ENCODE data around the gene GCH1. TPM values are rescaled to one million over a fixed set of nuclear protein-coding genes. Genes with fewer than 3 reads are reported as not detected.
"Not testable (repeated sequence)": the region's sequence is repeated elsewhere in the genome, so short reads cannot be mapped to it uniquely, and the experiment has no call there.

The GCH1 gene
- total and polyA plus RNA-seq, 4 donors: 1.3 to 10.4 (median 6.7) TPM

DNA sequence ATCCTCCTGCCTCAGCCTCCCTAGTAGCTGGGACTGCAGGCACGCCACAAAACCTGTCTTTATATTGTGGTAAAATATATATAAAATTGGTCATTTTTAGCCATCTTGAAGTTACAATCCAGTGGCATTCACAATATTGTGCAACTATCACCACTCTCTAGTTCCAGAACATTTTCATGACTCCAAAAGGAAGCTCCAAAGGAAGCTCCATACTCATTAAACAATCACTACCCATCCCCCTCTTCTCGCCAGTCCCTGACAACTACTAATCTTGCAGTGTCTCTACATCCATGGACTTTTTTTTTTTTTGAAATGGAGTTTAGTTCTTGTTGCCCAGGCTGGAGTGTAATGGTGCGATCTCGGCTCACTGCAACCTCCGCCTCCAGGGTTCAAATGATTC is 3.1 kb downstream of the GCH1 start:
- DNase-seq (no peak), ATAC-seq (ENCODE audit: low FRiP score) (no peak)
- peaks cover 0 to 2% of the 10 kb centered on the region in 2 donors for H3K27me3 ChIP-seq (ENCODE audit: control insufficient read depth in 1 of 2, insufficient read depth in 2 of 2, low read length in 1 of 2)
- H3K4me3 ChIP-seq (ENCODE audit: low read length in 2 of 2): no peak overlapping the region
- no peaks in the 10 kb centered on the region for H3K9me3 ChIP-seq (ENCODE audit: control insufficient read depth, low read length)
- H3K4me1 ChIP-seq (ENCODE audit: control insufficient read depth in 1 of 2, insufficient read depth in 2 of 2, low read length in 2 of 2): no peaks in the 10 kb centered on the region
- intact Hi-C loops (cut with DNase I): loop anchor here (10.0 kb wide), 1 partner anchor 335 kb away; the partner anchor contains the start of gene SAMD4A (in 2 of the 2)
- H3K27ac ChIP-seq (ENCODE audit: low read depth in 1 of 2, low read length in 2 of 2): no peak overlapping the region
- no peaks in the 10 kb centered on the region for H3K36me3 ChIP-seq (ENCODE audit: control insufficient read depth in 1 of 2, insufficient read depth in 2 of 2, low read length in 1 of 2)
- WGBS, 2 donors: 98 to 99% methylated on average over 5 of the region's 5 CpGs

- ATAC-seq (ENCODE audit: low FRiP score); DNase-seq; H3K4me3 ChIP-seq (ENCODE audit: low read length in 2 of 2); H3K27ac ChIP-seq (ENCODE audit: low read depth in 1 of 2, low read length in 2 of 2); H3K4me1 ChIP-seq (ENCODE audit: control insufficient read depth in 1 of 2, insufficient read depth in 2 of 2, low read length in 2 of 2); H3K9me3 ChIP-seq (ENCODE audit: control insufficient read depth, low read length); H3K27me3 ChIP-seq (ENCODE audit: control insufficient read depth in 1 of 2, insufficient read depth in 2 of 2, low read length in 1 of 2); H3K36me3 ChIP-seq (ENCODE audit: control insufficient read depth in 1 of 2, insufficient read depth in 2 of 2, low read length in 1 of 2): not testable (repeated sequence)
- 96 to 97% methylated on average over 5 of the region's 5 CpGs for WGBS, 2 donors
- intact Hi-C loops (cut with DNase I): loop anchor here (10.0 kb wide), 1 partner anchor 333 kb away; the partner anchor contains the start of gene SAMD4A (in 2 of the 2)
Measured at GRCh38 chr14:54897809-54898555, 4.6 kb downstream of the GCH1 start.

- H3K9me3 ChIP-seq (ENCODE audit: control insufficient read depth, low read length): no peaks in the 10 kb centered on the region
- intact Hi-C loops (cut with DNase I): loop anchor here (10.0 kb wide), 1 partner anchor 331 kb away; the partner anchor contains the start of gene SAMD4A (in 2 of the 2)
- DNase-seq: no peak
- no peak for ATAC-seq (ENCODE audit: low FRiP score)
- H3K27ac ChIP-seq (ENCODE audit: low read depth in 1 of 2, low read length in 2 of 2): no peak overlapping the region
- H3K4me1 ChIP-seq (ENCODE audit: control insufficient read depth in 1 of 2, insufficient read depth in 2 of 2, low read length in 2 of 2): no peaks in the 10 kb centered on the region
- WGBS, 2 donors: 71 to 79% methylated on average over 4 of the region's 4 CpGs
- no peaks in the 10 kb centered on the region for H3K36me3 ChIP-seq (ENCODE audit: control insufficient read depth in 1 of 2, insufficient read depth in 2 of 2, low read length in 1 of 2)
- no peak overlapping the region for H3K4me3 ChIP-seq (ENCODE audit: low read length in 2 of 2)
- no peaks in the 10 kb centered on the region for H3K27me3 ChIP-seq (ENCODE audit: control insufficient read depth in 1 of 2, insufficient read depth in 2 of 2, low read length in 1 of 2)
Measured at GRCh38 chr14:54895683-54896082, 6.9 kb downstream of the GCH1 start.

DNA sequence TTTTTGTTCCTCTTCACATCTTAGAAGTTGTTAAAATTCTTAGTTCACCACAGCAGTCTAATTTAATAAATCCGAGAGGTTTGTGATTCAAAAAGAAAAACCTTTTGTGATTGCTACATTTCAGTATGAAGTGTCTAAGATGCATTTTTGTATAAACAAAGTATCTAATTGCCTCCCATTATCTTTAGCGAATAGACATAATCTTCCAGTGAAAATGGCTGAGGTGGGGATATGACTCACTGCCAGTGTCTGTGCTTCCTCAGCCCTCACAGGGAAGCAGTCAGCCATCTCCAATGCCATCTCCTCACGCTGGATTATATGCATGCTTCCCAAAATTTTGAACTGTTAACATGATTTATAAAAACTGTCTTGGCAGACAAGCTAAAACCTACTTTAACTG is 7.6 kb downstream of the GCH1 start:
- 74 to 80% methylated on average over 3 of the region's 3 CpGs for WGBS, 2 donors
- no peak for ATAC-seq (ENCODE audit: low FRiP score)

DNA sequence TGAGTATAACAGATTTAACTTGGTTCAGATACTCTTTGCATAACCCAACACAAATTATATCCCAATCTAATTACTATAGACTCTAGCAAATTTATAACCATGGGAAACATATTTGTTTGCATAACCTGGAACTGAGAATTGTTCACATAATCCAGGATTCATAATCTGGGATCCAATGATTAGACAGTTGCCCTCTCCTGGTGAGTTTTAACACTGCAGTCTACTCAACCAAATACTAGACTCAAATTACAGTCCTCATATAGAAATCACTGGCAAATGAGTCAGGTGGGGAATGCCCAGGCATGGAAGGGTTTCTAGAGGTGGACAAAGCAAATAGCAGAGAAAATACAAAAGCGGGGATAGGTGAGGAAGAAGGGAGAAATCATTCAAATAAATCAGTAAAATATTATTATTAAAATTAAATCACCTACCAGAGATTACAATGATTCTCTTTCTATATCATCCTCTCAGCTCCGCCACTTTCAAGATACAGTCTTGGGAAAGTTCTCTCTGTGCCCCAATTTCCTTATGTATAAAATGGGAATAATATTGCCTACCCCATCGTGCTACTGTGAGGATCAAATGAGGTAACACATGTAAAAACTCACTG is 9.4 kb downstream of the GCH1 start:
- no peak overlapping the region for H3K4me3 ChIP-seq (ENCODE audit: low read length in 2 of 2)
- intact Hi-C loops (cut with DNase I): loop anchor here (10.0 kb wide), 1 partner anchor 328 kb away; the partner anchor contains the start of gene SAMD4A (in 2 of the 2)
- H3K27me3 ChIP-seq (ENCODE audit: control insufficient read depth in 1 of 2, insufficient read depth in 2 of 2, low read length in 1 of 2): no peaks in the 10 kb centered on the region
- DNase-seq (no peak), ATAC-seq (ENCODE audit: low FRiP score) (no peak)
- H3K9me3 ChIP-seq (ENCODE audit: control insufficient read depth, low read length): no peaks in the 10 kb centered on the region
- no peak overlapping the region for H3K27ac ChIP-seq (ENCODE audit: low read depth in 1 of 2, low read length in 2 of 2)
- 68 to 70% methylated on average over 3 of the region's 3 CpGs for WGBS, 2 donors
- H3K4me1 ChIP-seq (ENCODE audit: control insufficient read depth in 1 of 2, insufficient read depth in 2 of 2, low read length in 2 of 2): no peaks in the 10 kb centered on the region
- H3K36me3 ChIP-seq (ENCODE audit: control insufficient read depth in 1 of 2, insufficient read depth in 2 of 2, low read length in 1 of 2): no peaks in the 10 kb centered on the region

More for the DNA sequence above, 7.6 kb downstream of the GCH1 start:
- Histone ChIP-seq H3K4me3 (ENCODE audit: low read length in 2 of 2) (no peak overlapping the region), H3K4me1 (ENCODE audit: control insufficient read depth in 1 of 2, insufficient read depth in 2 of 2, low read length in 2 of 2) (no peaks in the 10 kb centered on the region), H3K36me3 (ENCODE audit: control insufficient read depth in 1 of 2, insufficient read depth in 2 of 2, low read length in 1 of 2) (no peaks in the 10 kb centered on the region), H3K27me3 (ENCODE audit: control insufficient read depth in 1 of 2, insufficient read depth in 2 of 2, low read length in 1 of 2) (no peaks in the 10 kb centered on the region), H3K9me3 (ENCODE audit: control insufficient read depth, low read length) (no peaks in the 10 kb centered on the region), H3K27ac (ENCODE audit: low read depth in 1 of 2, low read length in 2 of 2) (no peak overlapping the region)
- DNase-seq: no peak
- intact Hi-C loops (cut with DNase I): loop anchor here (10.0 kb wide), 1 partner anchor 330 kb away; the partner anchor contains the start of gene SAMD4A (in 2 of the 2)

- WGBS, 2 donors: 87 to 91% methylated on average over 10 of the region's 10 CpGs
- no peak for ATAC-seq (ENCODE audit: low FRiP score)
- intact Hi-C loops (cut with DNase I): loop anchor here (10.0 kb wide), 1 partner anchor 327 kb away; the partner anchor contains the start of gene SAMD4A (in 2 of the 2)
Measured at GRCh38 chr14:54891471-54892245, 11.0 kb downstream of the GCH1 start.

DNA sequence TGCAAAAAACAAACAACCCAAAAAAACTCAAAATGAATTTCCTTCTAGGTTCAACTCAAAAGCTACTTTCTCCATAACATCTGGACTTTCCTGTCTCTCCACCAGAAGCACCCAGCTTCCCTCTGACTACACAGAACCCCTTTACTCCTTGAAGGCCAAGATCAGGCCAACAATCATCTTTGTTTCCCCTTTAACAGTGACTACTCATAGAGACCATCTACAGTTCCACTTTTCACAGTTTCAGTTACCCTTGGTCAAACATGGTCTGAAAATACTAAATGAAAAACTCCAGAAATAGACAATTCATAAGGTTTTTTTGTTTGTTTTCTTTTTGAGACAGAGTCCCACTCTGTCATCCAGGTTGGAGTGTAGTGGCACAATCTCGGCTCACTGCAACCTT is 11.8 kb downstream of the GCH1 start:
- Histone ChIP-seq H3K36me3 (ENCODE audit: control insufficient read depth in 1 of 2, insufficient read depth in 2 of 2, low read length in 1 of 2) (no peaks in the 10 kb centered on the region), H3K27me3 (ENCODE audit: control insufficient read depth in 1 of 2, insufficient read depth in 2 of 2, low read length in 1 of 2) (no peaks in the 10 kb centered on the region), H3K9me3 (ENCODE audit: control insufficient read depth, low read length) (no peaks in the 10 kb centered on the region), H3K27ac (ENCODE audit: low read depth in 1 of 2, low read length in 2 of 2) (no peak overlapping the region), H3K4me3 (ENCODE audit: low read length in 2 of 2) (no peak overlapping the region), H3K4me1 (ENCODE audit: control insufficient read depth in 1 of 2, insufficient read depth in 2 of 2, low read length in 2 of 2) (no peaks in the 10 kb centered on the region)
- intact Hi-C loops (cut with DNase I): loop anchor here (10.0 kb wide), 1 partner anchor 326 kb away; the partner anchor contains the start of gene SAMD4A (in 2 of the 2)
- 96 to 99% methylated on average over 1 of the region's 1 CpG for WGBS, 2 donors
- ATAC-seq (ENCODE audit: low FRiP score) (no peak), DNase-seq (no peak)

More at GRCh38 chr14:54891471-54892245, 11.0 kb downstream of the GCH1 start:
- no peaks in the 10 kb centered on the region for H3K4me1 ChIP-seq (ENCODE audit: control insufficient read depth in 1 of 2, insufficient read depth in 2 of 2, low read length in 2 of 2)
- no peak overlapping the region for H3K27ac ChIP-seq (ENCODE audit: low read depth in 1 of 2, low read length in 2 of 2)
- H3K36me3 ChIP-seq (ENCODE audit: control insufficient read depth in 1 of 2, insufficient read depth in 2 of 2, low read length in 1 of 2): no peaks in the 10 kb centered on the region
- H3K9me3 ChIP-seq (ENCODE audit: control insufficient read depth, low read length): no peaks in the 10 kb centered on the region
- H3K27me3 ChIP-seq (ENCODE audit: control insufficient read depth in 1 of 2, insufficient read depth in 2 of 2, low read length in 1 of 2): no peaks in the 10 kb centered on the region
- no peak overlapping the region for H3K4me3 ChIP-seq (ENCODE audit: low read length in 2 of 2)
- DNase-seq: no peak

DNA sequence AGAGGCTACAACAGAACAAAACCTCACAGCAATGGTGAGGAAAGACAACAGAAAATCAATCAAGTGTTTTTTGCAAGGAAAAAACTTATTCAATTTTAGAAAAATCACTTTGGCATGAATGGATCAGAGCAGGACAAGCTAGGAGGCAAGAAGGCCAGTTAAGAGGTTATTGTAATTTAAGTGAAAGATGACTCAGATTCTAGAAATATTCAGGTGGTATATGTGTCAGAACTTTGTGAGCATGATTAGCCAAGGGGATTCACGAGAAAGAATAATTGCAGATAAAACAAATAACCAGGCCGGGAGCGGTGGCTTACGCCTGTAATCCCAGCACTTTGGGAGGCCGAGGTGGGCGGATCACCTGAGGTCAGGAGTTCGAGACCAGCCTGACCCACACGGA is 12.7 kb downstream of the GCH1 start:
- Histone ChIP-seq H3K27me3 (ENCODE audit: control insufficient read depth in 1 of 2, insufficient read depth in 2 of 2, low read length in 1 of 2) (no peaks in the 10 kb centered on the region), H3K36me3 (ENCODE audit: control insufficient read depth in 1 of 2, insufficient read depth in 2 of 2, low read length in 1 of 2) (no peaks in the 10 kb centered on the region), H3K4me3 (ENCODE audit: low read length in 2 of 2) (no peak overlapping the region), H3K4me1 (ENCODE audit: control insufficient read depth in 1 of 2, insufficient read depth in 2 of 2, low read length in 2 of 2) (no peaks in the 10 kb centered on the region), H3K27ac (ENCODE audit: low read depth in 1 of 2, low read length in 2 of 2) (no peak overlapping the region), H3K9me3 (ENCODE audit: control insufficient read depth, low read length) (no peaks in the 10 kb centered on the region)
- DNase-seq (no peak), ATAC-seq (ENCODE audit: low FRiP score) (no peak)
- intact Hi-C loops (cut with DNase I): loop anchor here (10.0 kb wide), 1 partner anchor 325 kb away; the partner anchor contains the start of gene SAMD4A (in 2 of the 2)
- WGBS, 2 donors: 96 to 97% methylated on average over 8 of the region's 8 CpGs
